ENCODE data around the gene C14orf119.

- TF ChIP-seq, protein P1, sequence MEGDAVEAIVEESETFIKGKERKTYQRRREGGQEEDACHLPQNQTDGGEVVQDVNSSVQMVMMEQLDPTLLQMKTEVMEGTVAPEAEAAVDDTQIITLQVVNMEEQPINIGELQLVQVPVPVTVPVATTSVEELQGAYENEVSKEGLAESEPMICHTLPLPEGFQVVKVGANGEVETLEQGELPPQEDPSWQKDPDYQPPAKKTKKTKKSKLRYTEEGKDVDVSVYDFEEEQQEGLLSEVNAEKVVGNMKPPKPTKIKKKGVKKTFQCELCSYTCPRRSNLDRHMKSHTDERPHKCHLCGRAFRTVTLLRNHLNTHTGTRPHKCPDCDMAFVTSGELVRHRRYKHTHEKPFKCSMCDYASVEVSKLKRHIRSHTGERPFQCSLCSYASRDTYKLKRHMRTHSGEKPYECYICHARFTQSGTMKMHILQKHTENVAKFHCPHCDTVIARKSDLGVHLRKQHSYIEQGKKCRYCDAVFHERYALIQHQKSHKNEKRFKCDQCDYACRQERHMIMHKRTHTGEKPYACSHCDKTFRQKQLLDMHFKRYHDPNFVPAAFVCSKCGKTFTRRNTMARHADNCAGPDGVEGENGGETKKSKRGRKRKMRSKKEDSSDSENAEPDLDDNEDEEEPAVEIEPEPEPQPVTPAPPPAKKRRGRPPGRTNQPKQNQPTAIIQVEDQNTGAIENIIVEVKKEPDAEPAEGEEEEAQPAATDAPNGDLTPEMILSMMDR (IDR thresholded peaks at IDR 0.05): no peak
- TF ChIP-seq POLR2A (IDR thresholded peaks at IDR 0.05): no peak
Observed at GRCh38 chr14:23080474-23080873, 14.8 kb upstream of the C14orf119 start.

Measured in adrenal gland (tissue), 5 donors.